Tibial nerve (tissue), 4 donors: ENCODE data around the gene ZNF483. TPM values are rescaled to one million over a fixed set of nuclear protein-coding genes. Genes with fewer than 3 reads are reported as not detected.

Source experiments
- DNase-seq, 2 donors: peaks; one replicate each; pipeline ENCODE4 v3.0.0-alpha.2; 2019; ENCODE audit warnings: low spot score in 2 of 2
- H3K27ac ChIP-seq, 4 donors: fragments of 200-600 bp; sonication (generic) in 3 of 4; one replicate each; pipeline ENCODE4 v1.5.1; 2017 to 2019; ENCODE audit warnings: mild to moderate bottlenecking in 1 of 4
- H3K27me3 ChIP-seq, 2 donors: fragments of 200-600 bp; sonication (generic) in 1 of 2; one replicate each; pipeline versions ENCODE4 v1.5.1 to v1.6.0; 2017 to 2019
- H3K36me3 ChIP-seq, 3 donors: fragments of 200-600 bp; sonication (generic); one replicate each; pipeline ENCODE4 v1.5.1; 2018 to 2019
- H3K4me1 ChIP-seq, 4 donors: fragments of 200-600 bp; sonication (generic) in 3 of 4; one replicate each; pipeline ENCODE4 v1.5.1; 2017 to 2019
- H3K4me3 ChIP-seq, 4 donors: fragments of 200-600 bp; sonication (generic) in 3 of 4; one replicate each; pipeline ENCODE4 v1.5.1; 2017 to 2019; ENCODE audit warnings: mild to moderate bottlenecking in 1 of 4, moderate library complexity in 1 of 4
- H3K9me3 ChIP-seq, 4 donors: fragments of 200-600 bp; sonication (generic) in 3 of 4; one replicate each; pipeline ENCODE4 v1.5.1; 2017 to 2019
- EP300 ChIP-seq, 2 donors: sonication (generic); formaldehyde crosslinking; IDR thresholded peaks; one replicate each; pipeline ENCODE4 v1.6.1; 2017; ENCODE audit warnings: antibody characterized with exemption in 2 of 2, mild to moderate bottlenecking in 1 of 2
- POLR2A ChIP-seq, 2 donors: fragments of 450-650 bp; IDR thresholded peaks; one replicate each; pipeline ENCODE4 v1.6.1; 2017; ENCODE audit warnings: antibody characterized with exemption in 2 of 2, mild to moderate bottlenecking in 2 of 2, moderate library complexity in 2 of 2
- WGBS, 2 donors: methylation state at CpG; one replicate each; pipeline ENCODE4 v1.1.5; 2018; 5-methylcytosine and 5-hydroxymethylcytosine counted together
- total RNA-seq, 4 donors: library from RNA; depleted of rRNA; stranded (reverse); fragments of >200 nt; gene quantifications; one replicate each; pipeline ENCODE4 v1.1.0, GENCODE V29; 2016
- TF ChIP-seq, protein P1 (sequence below), 5 experiments: fragments of 200-600 bp in 3 of 5; fragments of 450-650 bp in 2 of 5; sonication (generic) in 3 of 5; IDR thresholded peaks; one replicate each; pipeline ENCODE4 v1.5.1; 2016 to 2019; ENCODE audit warnings: antibody characterized with exemption in 5 of 5, mild to moderate bottlenecking in 3 of 5, moderate library complexity in 2 of 5

ZNF483 gene
- 10 to 100 TPM in 3 of 4 donors, 1 to 10 TPM in 1; 5.7 to 12.0 (median 10.7) TPM for total RNA-seq

DNA sequence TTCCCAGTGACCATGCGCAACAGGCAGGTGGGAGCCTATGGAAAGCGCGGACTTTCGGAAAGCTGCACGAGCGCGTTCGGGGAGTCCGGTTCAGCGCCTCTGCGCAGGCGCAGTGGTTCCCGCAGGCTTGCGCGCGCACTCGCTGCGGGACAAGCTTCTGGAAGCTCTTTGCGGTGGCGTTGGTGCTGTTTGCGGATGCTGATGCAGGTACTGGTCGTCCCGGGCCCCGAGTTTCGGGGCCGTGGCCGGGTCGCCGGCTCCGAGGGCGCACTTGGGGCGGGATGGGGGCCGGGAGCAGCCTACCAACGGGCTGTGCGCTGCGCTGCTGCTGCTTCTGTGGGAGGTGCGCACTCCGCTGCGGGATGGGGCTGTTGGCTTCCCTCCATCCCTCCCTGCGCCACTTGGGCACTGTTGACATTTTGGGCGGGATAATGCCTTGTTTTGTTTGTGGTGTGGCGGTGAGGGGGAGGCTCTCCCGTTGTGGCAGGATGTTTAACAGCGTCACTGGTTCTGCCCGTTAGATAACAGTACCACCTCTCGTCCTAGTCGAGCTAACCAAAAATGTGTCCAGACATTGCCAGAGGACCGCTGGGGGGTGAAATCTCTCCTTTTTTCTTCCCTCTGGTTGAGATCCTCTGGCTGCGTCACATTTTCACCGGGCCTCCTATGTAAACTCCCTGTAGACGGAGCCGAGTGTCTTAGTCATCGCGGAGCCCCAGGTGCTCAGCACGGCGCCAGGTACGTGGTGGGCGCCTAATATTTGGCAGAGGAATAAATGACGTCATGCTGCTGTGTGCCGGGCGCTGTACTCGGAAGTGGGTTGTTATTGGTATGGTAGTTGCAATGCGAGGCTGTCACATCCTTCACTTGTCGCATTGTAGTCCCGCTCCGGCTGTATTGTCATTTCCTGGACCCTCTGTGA is at the start of gene ZNF483:
ZNF483 (plus strand) TSS at position 124 of the 922 bp plus-strand sequence. CDS start 2,217 bp downstream, outside the sequence.
- peak within 1 kb of the TSS; percentile 61 to 88 (median 68) for H3K4me3 ChIP-seq
- peaks cover 0 to 32% (median 0%) of the 10 kb centered on the region in 3 donors for H3K36me3 ChIP-seq
- peak; percentile 31 to 42 for DNase-seq
- TF ChIP-seq POLR2A (IDR thresholded peaks at IDR 0.05) (peak in 1 of 2 donors; percentile 21), EP300 (IDR thresholded peaks at IDR 0.05) (peak in 1 of 2 donors; percentile 50)
- TF ChIP-seq, protein P1, sequence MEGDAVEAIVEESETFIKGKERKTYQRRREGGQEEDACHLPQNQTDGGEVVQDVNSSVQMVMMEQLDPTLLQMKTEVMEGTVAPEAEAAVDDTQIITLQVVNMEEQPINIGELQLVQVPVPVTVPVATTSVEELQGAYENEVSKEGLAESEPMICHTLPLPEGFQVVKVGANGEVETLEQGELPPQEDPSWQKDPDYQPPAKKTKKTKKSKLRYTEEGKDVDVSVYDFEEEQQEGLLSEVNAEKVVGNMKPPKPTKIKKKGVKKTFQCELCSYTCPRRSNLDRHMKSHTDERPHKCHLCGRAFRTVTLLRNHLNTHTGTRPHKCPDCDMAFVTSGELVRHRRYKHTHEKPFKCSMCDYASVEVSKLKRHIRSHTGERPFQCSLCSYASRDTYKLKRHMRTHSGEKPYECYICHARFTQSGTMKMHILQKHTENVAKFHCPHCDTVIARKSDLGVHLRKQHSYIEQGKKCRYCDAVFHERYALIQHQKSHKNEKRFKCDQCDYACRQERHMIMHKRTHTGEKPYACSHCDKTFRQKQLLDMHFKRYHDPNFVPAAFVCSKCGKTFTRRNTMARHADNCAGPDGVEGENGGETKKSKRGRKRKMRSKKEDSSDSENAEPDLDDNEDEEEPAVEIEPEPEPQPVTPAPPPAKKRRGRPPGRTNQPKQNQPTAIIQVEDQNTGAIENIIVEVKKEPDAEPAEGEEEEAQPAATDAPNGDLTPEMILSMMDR (IDR thresholded peaks at IDR 0.05): no peak
- H3K4me1 ChIP-seq: peaks cover 0 to 16% (median 4%) of the 10 kb centered on the region in 4 donors
- WGBS, 2 donors: 0% methylated on average over 50 to 53 of the region's 66 CpGs
- H3K9me3 ChIP-seq: peaks cover 0 to 5% (median 0%) of the 10 kb centered on the region in 4 donors
- no peaks in the 10 kb centered on the region for H3K27me3 ChIP-seq
- peak within 1 kb of the TSS in 3 of 4 donors; percentile 42 to 63 (median 45) for H3K27ac ChIP-seq

DNA sequence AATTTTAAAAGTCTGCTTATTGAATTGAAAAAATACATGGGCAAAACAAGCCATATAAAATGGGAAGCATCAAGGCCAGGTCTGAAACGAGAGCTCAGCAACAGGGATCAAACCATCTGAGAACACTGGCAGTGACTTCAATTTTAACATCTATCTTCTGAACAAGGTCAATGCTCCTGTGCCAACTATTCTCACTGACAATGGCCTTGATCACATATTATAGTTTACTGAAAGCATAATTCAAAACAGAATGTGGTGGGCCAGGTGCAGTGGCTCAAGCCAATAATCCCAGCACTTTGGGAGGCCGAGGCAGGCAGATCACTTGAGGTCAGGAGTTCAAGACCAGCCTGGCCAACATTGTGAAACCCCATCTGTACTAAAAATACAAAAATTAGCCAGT is 49.8 kb upstream of the ZNF483 start:
- WGBS, 2 donors: 75 to 76% methylated on average over 2 of the region's 2 CpGs
- H3K9me3 ChIP-seq: no peaks in the 10 kb centered on the region

DNA sequence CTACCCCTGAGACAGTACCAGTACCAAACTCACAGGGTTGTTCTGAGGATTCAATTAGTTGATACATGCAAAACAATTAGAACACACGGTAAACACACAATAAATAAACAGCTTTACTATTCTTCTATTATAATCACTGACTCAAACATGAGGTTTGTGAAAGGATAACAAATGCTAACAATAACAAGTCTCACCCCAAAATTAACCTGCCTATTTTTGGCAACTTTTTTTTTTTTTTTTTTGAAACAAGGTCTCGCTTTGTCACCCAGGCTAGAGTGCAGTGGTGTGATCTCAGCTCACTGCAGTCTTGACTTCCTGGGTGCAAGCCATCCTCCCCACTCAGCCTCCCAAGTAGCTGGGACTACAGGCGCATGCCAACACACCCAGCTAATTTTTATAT is 47.3 kb upstream of the ZNF483 start:
- Histone ChIP-seq H3K36me3 (no peaks in the 10 kb centered on the region), H3K27me3 (no peaks in the 10 kb centered on the region), H3K4me1 (peaks cover 3 to 73% (median 16%) of the 10 kb centered on the region in 4 donors), H3K4me3 (no peak overlapping the region), H3K9me3 (no peaks in the 10 kb centered on the region), H3K27ac (no peak overlapping the region)
- DNase-seq: no peak
- TF ChIP-seq, protein P1 (IDR thresholded peaks at IDR 0.05): no peak
- TF ChIP-seq POLR2A (IDR thresholded peaks at IDR 0.05) (no peak), EP300 (IDR thresholded peaks at IDR 0.05) (no peak)
- 91 to 92% methylated on average over 3 of the region's 3 CpGs for WGBS, 2 donors

More for the DNA sequence above, 49.8 kb upstream of the ZNF483 start:
- no peak for TF ChIP-seq EP300 (IDR thresholded peaks at IDR 0.05)
- TF ChIP-seq POLR2A (IDR thresholded peaks at IDR 0.05): no peak
- TF ChIP-seq, protein P1 (IDR thresholded peaks at IDR 0.05): no peak
- H3K27me3 ChIP-seq: no peaks in the 10 kb centered on the region
- DNase-seq: no peak
- no peaks in the 10 kb centered on the region for H3K36me3 ChIP-seq
- H3K4me3 ChIP-seq: no peak overlapping the region
- no peak overlapping the region for H3K27ac ChIP-seq
- H3K4me1 ChIP-seq: peaks cover 3 to 72% (median 8%) of the 10 kb centered on the region in 4 donors

DNA sequence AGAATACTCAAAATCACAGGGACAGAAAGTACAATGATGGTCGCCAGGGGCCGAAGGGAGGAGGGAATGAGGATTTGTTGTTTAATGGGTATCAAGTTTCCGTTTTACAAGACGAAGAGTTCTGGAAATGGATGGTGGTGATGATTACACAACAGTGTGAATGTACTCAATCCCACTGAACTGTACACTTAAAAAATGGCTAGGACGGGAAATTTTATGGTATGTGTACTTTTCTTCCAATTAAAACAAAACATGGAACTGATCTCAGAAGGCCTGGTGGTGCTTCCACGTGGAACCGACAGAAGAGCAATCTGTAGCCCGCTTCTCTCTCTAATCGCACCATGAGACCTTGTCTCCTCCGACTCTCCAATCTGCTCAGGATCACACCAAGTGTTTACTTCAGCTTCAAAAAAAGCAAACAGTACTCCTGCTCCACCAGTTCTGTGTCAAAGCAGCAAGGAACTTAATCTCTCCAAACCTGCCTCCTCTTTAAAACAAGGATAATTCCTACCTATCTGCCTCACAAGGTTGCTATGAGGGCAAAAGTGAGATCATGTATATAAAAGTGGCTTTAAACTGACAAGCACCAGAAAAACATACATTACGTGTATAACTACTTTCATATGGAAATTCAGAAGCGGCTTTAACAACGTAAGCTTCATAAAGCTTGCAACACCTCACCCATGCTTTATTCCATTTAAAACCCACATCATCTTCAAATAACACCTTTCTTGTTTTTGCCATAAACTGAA is 42.9 kb upstream of the ZNF483 start:
- DNase-seq: no peak
- peak overlapping the region; percentile 96 to 99 (median 98) for H3K27ac ChIP-seq
- TF ChIP-seq, protein P1 (IDR thresholded peaks at IDR 0.05): no peak
- no peak for TF ChIP-seq POLR2A (IDR thresholded peaks at IDR 0.05)
- no peak for TF ChIP-seq EP300 (IDR thresholded peaks at IDR 0.05)
- H3K36me3 ChIP-seq: no peaks in the 10 kb centered on the region
- peaks cover 0 to 54% (median 11%) of the 10 kb centered on the region in 4 donors for H3K4me1 ChIP-seq
- 48 to 49% methylated on average over 13 of the region's 13 CpGs for WGBS, 2 donors
- H3K4me3 ChIP-seq: peak overlapping the region; percentile 73 to 96 (median 94)
- no peaks in the 10 kb centered on the region for H3K27me3 ChIP-seq
- no peaks in the 10 kb centered on the region for H3K9me3 ChIP-seq
